Gastroesophageal sphincter (tissue), 2 donors: ENCODE data around the gene RUSC1.

Experiments used
- EP300 ChIP-seq: sonication (generic); formaldehyde crosslinking; IDR thresholded peaks from one replicate; pipeline ENCODE4 v1.6.1; 2017; ENCODE audit warnings: antibody characterized with exemption, mild to moderate bottlenecking
- POLR2AphosphoS5 ChIP-seq: sonication (generic); formaldehyde crosslinking; IDR thresholded peaks from one replicate; pipeline ENCODE4 v1.6.1; 2017; ENCODE audit warnings: antibody characterized with exemption

- no peak for TF ChIP-seq POLR2AphosphoS5
- TF ChIP-seq EP300 = no peak
Measured at GRCh38 chr1:155304558-155305063, 16.1 kb upstream of the RUSC1 start.
